ENCODE data around the gene MIS18BP1.
"Not testable (repeated sequence)": the region's sequence is repeated elsewhere in the genome, so short reads cannot be mapped to it uniquely, and the experiment has no call there.

The MIS18BP1 gene

GRCh38 chr14:45253070-45253753, at the start of gene MIS18BP1:
Gene MIS18BP1, minus strand, starts transcription at chr14:45253202. Its CDS starts 5,916 bp downstream, at chr14:45247286.
- FAIRE-seq (peak; percentile 98), DNase-seq (ENCODE audit: low spot score) (peak; percentile 97)

DNA sequence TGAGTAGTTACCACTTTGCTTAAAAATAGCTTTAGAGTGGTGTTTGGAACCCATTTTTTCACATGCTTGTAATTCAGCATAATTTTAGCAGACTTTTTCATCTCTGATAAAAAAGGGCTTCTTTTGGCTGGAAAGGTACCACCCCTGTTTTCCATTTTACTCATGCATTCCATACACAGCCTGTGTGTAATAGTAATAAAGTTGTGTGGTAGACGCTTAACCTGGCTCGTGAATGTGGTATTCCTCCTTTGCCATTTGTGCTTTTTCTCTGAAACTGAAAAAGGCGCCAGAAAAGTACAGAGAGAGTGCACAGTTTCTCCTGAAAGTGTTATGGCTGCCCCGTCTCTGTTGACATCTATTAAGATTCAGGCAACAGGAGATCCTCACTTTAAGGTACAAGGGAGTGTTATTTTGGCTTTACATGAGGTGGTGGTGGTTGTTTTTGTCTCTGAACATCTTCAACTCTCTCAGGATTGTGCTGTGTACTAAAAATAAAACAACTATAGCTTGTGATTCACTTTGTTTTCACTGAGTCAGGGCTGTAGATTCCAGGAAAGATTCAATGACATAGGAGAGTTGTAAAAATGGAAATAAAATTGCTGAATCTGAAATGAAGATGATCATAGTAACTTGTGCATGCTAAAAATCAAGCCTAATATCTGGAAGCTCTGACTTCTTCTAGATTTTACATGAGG, 45.6 kb upstream of the MIS18BP1 start:
- DNase-seq (ENCODE audit: low spot score) = no peak
- peak; percentile 50 for FAIRE-seq

DNA sequence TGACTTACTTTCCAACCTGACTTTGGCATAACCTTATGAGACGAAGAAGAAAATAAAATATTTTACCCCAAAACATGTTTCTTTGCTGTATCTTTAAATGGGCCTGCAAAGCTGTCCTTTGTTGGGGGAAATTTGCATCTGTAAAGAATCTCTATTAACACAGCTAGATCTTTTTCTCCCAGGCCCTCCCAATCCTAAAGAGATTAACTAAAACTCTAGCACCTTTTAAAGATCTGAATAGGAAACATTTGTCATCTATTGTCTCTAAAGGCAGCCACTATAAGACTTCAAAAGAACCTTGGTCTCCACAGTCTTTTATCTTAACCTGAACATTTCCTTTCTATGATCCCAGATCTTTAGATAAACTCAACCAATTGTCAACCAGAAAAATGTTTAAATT, 41.8 kb upstream of the MIS18BP1 start:
- DNase-seq (ENCODE audit: low spot score); FAIRE-seq: not testable (repeated sequence)

GRCh38 chr14:45290547-45290946, 37.5 kb upstream of the MIS18BP1 start:
- DNase-seq (ENCODE audit: low spot score) = no peak
- FAIRE-seq = no peak

- no peak for FAIRE-seq
- DNase-seq (ENCODE audit: low spot score) = no peak
Measured at GRCh38 chr14:45287610-45288009, 34.6 kb upstream of the MIS18BP1 start.

GRCh38 chr14:45284802-45285201, 31.8 kb upstream of the MIS18BP1 start:
- DNase-seq (ENCODE audit: low spot score) (no peak), FAIRE-seq (no peak)

DNA sequence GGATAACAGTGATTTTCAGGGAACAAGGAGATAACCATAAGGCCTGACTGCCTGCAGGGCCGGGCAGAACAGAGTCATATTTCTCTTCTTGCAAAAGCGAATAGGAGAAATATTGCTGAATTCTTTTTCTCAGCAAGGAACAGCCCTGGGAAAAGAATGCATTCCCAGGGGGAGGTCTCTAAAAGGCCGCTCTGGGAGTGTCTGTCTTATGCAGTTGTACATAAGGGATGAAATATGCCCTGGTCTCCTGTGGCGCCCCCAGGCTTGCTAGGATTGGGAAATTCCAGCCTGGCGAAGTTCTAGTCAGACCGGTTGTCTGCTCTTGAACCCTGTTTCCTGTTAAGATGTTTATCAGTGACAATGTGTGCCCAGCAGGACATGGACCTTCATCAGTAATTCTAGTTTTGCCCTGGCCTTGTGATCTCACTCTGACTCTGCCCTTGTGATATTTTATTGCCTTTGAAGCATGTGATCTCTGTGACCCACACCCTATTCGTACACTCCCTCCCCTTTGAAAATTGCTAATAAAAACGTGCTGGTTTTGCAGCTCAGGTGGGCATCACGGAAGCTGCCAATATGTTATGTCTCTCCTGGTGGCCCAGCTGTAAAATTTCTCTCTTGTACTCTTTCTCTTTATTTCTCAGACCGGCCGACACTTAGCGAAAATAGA, 28.9 kb upstream of the MIS18BP1 start:
- not testable (repeated sequence) for DNase-seq (ENCODE audit: low spot score); FAIRE-seq

- DNase-seq (ENCODE audit: low spot score) = no peak
- no peak for FAIRE-seq
Measured at GRCh38 chr14:45271858-45272537, 19.0 kb upstream of the MIS18BP1 start.

DNA sequence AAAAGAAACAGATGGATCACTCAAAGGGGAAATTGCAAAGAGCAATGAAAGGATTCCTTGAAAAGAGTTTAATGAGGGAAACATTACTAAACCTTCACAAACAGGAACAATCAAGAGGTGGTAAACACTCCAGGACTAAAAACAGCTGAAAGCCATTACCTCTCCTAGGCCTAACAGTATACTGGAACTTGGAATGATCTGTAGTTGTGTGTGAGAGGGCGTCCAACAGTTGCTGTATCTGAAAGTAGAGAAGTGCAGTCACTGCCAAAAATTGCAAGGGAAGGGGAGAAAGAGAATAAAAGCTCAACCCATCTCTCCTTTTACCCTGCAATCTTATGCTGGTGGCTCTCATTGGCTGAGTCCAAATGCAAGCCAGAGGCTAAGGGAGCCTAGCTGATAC, 17.0 kb upstream of the MIS18BP1 start:
- FAIRE-seq = peak; percentile 20

GRCh38 chr14:45267071-45267470, 14.1 kb upstream of the MIS18BP1 start:
- FAIRE-seq (no peak), DNase-seq (ENCODE audit: low spot score) (no peak)

More for the DNA sequence above, 17.0 kb upstream of the MIS18BP1 start:
- no peak for DNase-seq (ENCODE audit: low spot score)

GRCh38 chr14:45262637-45263036, 9.6 kb upstream of the MIS18BP1 start:
- no peak for DNase-seq (ENCODE audit: low spot score)
- no peak for FAIRE-seq

DNA sequence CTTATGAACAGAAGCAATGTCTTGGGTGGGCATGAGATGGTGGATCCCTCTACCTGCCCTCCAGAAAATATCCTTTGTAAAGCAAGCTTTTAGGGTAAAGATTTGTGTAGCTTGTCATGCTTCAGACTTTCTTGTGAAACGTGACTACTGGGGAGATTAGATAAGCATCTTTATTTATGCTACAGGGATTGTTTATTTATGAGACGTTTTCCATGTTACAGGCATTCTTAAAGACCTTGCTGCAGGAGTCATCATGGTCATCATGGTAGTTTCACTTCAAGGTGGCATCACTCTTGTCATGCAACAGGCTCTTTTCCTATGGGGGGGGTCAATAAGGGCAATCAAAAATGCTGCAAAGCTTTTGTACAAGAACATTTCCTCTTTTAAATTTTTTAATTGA, 8.2 kb upstream of the MIS18BP1 start:
- no peak for FAIRE-seq

DNA sequence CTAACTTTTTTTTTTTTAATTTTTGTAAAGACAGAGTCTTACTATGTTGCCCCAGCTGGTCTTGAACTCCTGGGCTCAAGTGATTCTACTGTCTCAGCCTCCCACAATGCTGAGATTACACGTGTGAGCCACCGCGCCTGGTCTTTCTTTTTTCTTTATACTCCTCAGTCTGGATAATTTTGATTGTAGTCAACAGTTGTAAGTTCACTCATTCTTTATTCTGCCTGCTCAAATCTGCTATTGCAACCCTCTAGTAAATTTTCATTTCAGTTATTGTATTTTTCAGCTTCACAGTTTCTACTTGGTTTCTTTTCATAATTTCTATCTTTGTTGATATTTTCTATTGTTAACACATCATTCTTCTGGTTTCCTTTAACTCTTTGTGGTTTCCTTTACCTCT, 5.8 kb upstream of the MIS18BP1 start:
- DNase-seq (ENCODE audit: low spot score) = no peak
- FAIRE-seq = no peak

More for the DNA sequence above, 8.2 kb upstream of the MIS18BP1 start:
- DNase-seq (ENCODE audit: low spot score) = no peak

- no peak for FAIRE-seq
- DNase-seq (ENCODE audit: low spot score) = no peak
Measured at GRCh38 chr14:45258073-45258472, 5.1 kb upstream of the MIS18BP1 start.

DNA sequence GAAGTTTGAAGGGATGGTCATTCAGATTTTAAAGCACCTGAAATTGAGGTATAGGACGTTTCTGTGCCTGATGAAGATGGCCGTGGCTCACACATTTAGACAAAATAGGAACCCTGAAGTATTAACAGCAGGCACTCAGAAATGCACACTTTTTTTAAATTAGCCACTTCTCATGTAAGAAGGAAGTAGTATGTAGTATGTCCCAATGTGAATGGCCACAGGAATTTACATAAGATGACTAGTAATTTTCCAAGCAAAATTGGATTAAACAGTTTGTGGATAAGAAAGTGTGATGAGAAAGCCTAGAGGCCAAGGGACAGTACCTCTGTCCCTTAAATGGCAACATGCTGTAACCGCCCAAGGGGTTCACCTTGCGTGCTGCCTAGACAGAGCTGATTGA, 1.8 kb upstream of the MIS18BP1 start:
- peak; percentile 23 for FAIRE-seq
- DNase-seq (ENCODE audit: low spot score) = no peak

DNA sequence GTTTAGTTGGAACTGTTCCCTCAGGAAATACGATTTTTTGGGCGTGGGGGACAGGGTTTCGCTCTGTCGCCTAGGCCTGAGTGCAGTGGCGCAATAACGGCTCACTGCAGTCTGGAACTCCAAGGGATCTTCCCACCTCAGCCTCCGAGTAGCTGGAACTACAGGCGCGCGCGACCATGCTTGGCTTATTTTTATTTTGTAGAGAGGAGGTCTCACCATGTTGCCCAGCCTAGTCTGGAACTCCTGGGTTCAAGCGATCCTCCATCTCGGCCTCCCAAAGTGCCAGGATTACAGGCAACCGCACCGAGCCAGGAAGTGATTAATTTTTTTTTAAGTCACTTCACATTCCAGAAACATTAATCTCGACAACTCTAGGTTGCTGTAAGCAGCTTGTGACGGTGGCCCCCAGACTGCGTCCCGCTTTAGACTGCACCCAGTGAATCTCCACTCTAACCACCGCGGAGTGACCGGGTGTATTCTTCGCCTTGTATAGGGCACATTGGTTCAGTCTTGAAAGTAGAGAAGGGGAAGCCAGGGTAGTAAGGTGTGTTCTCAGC, 830 bp upstream of the MIS18BP1 start:
- DNase-seq (ENCODE audit: low spot score) = peak; percentile 61
- FAIRE-seq = no peak

- FAIRE-seq = no peak
- no peak for DNase-seq (ENCODE audit: low spot score)
Measured at GRCh38 chr14:45252366-45253069, 484 bp downstream of the MIS18BP1 start.

GRCh38 chr14:45251912-45252311, 1.1 kb downstream of the MIS18BP1 start:
- DNase-seq (ENCODE audit: low spot score) (no peak), FAIRE-seq (no peak)

DNA sequence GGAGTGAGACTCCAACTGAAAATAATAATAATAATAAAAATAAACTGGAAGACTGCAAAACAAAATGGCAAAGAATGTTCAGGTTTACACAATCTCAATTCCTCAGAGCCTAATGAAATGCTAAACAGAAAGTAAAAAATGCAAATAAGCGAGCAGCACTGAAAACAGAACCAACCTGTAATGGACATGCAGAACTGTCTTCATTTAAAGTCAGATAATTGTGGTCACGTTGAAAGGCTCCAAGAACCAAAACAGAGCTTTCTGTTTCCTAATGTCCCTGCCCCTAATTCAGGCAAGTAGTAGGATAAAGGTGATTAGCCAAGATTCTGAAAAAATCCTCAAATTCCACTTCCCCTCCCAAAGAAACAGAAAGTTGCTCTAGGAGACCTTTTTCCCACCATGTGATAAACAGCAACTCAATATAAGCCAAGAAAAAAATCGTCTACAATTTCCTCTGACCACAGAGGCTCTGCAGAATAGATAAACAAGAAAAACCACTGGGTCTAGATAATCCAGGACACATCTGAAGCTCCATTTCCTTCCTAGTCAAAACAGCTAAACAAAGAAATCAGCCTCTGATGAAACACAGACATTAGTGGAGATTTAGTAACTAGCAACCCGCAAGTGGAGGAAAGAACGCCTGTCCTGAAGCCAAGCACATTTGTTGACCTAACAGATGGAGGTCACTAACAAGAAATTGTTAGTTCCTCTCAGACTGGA, 3.0 kb downstream of the MIS18BP1 start:
- DNase-seq (ENCODE audit: low spot score) = no peak
- no peak for FAIRE-seq

GRCh38 chr14:45247427-45247826, 5.6 kb downstream of the MIS18BP1 start:
- FAIRE-seq (no peak), DNase-seq (ENCODE audit: low spot score) (no peak)
